Tibial nerve (tissue), 4 donors: ENCODE results near the gene FBXL2. TPM values are rescaled to one million over a fixed set of nuclear protein-coding genes. Genes with fewer than 3 reads are reported as not detected.

Experiments
- DNase-seq, 2 donors: peaks; one replicate each; pipeline ENCODE4 v3.0.0-alpha.2; 2019; ENCODE audit warnings: low spot score in 2 of 2
- H3K27ac ChIP-seq, 4 donors: fragments of 200-600 bp; sonication (generic) in 3 of 4; one replicate each; pipeline ENCODE4 v1.5.1; 2017 to 2019; ENCODE audit warnings: mild to moderate bottlenecking in 1 of 4
- H3K27me3 ChIP-seq, 2 donors: fragments of 200-600 bp; sonication (generic) in 1 of 2; one replicate each; pipeline versions ENCODE4 v1.5.1 to v1.6.0; 2017 to 2019
- H3K36me3 ChIP-seq, 3 donors: fragments of 200-600 bp; sonication (generic); one replicate each; pipeline ENCODE4 v1.5.1; 2018 to 2019
- H3K4me1 ChIP-seq, 4 donors: fragments of 200-600 bp; sonication (generic) in 3 of 4; one replicate each; pipeline ENCODE4 v1.5.1; 2017 to 2019
- H3K4me3 ChIP-seq, 4 donors: fragments of 200-600 bp; sonication (generic) in 3 of 4; one replicate each; pipeline ENCODE4 v1.5.1; 2017 to 2019; ENCODE audit warnings: mild to moderate bottlenecking in 1 of 4, moderate library complexity in 1 of 4
- H3K9me3 ChIP-seq, 4 donors: fragments of 200-600 bp; sonication (generic) in 3 of 4; one replicate each; pipeline ENCODE4 v1.5.1; 2017 to 2019
- EP300 ChIP-seq, 2 donors: sonication (generic); formaldehyde crosslinking; IDR thresholded peaks; one replicate each; pipeline ENCODE4 v1.6.1; 2017; ENCODE audit warnings: antibody characterized with exemption in 2 of 2, mild to moderate bottlenecking in 1 of 2
- POLR2A ChIP-seq, 2 donors: fragments of 450-650 bp; IDR thresholded peaks; one replicate each; pipeline ENCODE4 v1.6.1; 2017; ENCODE audit warnings: antibody characterized with exemption in 2 of 2, mild to moderate bottlenecking in 2 of 2, moderate library complexity in 2 of 2
- WGBS, 2 donors: methylation state at CpG; one replicate each; pipeline ENCODE4 v1.1.5; 2018; 5-methylcytosine and 5-hydroxymethylcytosine counted together
- total RNA-seq, 4 donors: library from RNA; depleted of rRNA; stranded (reverse); fragments of >200 nt; gene quantifications; one replicate each; pipeline ENCODE4 v1.1.0, GENCODE V29; 2016
- TF ChIP-seq, protein P1 (sequence below), 5 experiments: fragments of 200-600 bp in 3 of 5; fragments of 450-650 bp in 2 of 5; sonication (generic) in 3 of 5; IDR thresholded peaks; one replicate each; pipeline ENCODE4 v1.5.1; 2016 to 2019; ENCODE audit warnings: antibody characterized with exemption in 5 of 5, mild to moderate bottlenecking in 3 of 5, moderate library complexity in 2 of 5

The FBXL2 gene
- total RNA-seq, 4 donors from 2014 or later: 14.7 to 21.2 (median 17.2) TPM

DNA sequence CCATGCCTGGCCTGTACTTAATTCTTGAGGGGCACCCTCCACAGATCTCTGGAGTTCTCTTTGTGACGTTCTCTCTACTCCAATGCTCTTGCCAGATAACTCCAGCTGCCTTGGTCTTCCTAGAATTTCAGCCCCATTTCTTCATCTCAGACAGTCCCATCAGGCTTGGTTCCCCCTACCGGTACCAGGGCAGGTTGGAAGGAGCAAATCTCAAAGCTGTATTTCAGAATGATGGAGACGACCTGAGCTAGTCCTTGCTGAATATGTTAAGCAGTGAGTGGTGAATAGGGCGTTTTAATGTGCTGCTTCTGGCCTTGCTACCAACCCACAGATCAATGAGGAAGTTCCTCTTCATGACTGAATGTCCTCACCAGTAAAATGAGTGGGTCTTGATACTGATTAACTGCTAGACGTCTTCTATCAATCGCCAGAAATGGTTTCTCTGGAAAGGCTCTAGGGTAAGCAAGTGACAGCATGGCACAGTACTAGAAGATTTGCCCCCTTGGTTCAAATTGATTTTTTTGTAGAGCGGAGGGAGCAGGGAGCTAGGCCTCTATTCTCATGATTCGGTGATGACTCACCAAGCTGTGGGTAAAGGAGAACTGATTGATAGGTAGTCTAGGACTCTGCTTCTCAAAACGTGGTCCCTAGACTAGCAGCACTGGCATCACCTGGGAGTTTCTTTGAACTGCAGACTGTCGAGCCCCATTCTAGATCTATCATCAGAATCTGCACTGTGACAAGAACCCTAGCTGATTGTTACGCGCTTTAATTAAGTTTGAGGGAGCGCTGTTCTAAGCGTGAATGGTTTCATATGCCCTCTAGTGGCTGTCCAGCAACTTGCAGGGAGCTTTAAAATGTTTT is 95.2 kb downstream of the FBXL2 start:
- no peak overlapping the region for H3K4me3 ChIP-seq
- no peaks in the 10 kb centered on the region for H3K9me3 ChIP-seq
- DNase-seq: peak in 1 of 2 donors; percentile 56
- peaks cover 0 to 8% (median 0%) of the 10 kb centered on the region in 4 donors for H3K4me1 ChIP-seq
- H3K27me3 ChIP-seq: no peaks in the 10 kb centered on the region
- 57% methylated on average over 14 of the region's 14 CpGs for WGBS, 2 donors
- peaks cover 0 to 26% (median 0%) of the 10 kb centered on the region in 3 donors for H3K36me3 ChIP-seq
- TF ChIP-seq EP300 (IDR thresholded peaks at IDR 0.05) (no peak), POLR2A (IDR thresholded peaks at IDR 0.05) (no peak)
- TF ChIP-seq, protein P1, sequence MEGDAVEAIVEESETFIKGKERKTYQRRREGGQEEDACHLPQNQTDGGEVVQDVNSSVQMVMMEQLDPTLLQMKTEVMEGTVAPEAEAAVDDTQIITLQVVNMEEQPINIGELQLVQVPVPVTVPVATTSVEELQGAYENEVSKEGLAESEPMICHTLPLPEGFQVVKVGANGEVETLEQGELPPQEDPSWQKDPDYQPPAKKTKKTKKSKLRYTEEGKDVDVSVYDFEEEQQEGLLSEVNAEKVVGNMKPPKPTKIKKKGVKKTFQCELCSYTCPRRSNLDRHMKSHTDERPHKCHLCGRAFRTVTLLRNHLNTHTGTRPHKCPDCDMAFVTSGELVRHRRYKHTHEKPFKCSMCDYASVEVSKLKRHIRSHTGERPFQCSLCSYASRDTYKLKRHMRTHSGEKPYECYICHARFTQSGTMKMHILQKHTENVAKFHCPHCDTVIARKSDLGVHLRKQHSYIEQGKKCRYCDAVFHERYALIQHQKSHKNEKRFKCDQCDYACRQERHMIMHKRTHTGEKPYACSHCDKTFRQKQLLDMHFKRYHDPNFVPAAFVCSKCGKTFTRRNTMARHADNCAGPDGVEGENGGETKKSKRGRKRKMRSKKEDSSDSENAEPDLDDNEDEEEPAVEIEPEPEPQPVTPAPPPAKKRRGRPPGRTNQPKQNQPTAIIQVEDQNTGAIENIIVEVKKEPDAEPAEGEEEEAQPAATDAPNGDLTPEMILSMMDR (IDR thresholded peaks at IDR 0.05): peak; percentile 82 to 92 (median 87)
- no peak overlapping the region for H3K27ac ChIP-seq

DNA sequence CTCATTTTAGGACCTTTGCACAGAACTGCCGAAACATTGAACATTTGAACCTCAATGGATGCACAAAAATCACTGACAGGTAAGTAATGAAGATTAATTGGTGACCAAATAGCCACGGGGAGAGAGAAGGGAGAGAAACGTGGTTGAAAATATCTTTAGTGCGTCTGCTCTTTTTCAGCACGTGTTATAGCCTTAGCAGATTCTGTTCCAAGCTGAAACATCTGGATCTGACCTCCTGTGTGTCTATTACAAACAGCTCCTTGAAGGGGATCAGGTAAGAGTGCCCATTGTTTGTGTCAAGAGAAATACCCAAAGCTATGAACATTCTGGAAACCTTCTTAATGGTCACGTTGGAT is 95.8 kb downstream of the FBXL2 start:
- no peak for TF ChIP-seq POLR2A (IDR thresholded peaks at IDR 0.05)
- no peak for TF ChIP-seq EP300 (IDR thresholded peaks at IDR 0.05)
- TF ChIP-seq, protein P1 (IDR thresholded peaks at IDR 0.05): peak in 1 of 5 experiments; percentile 3
- Histone ChIP-seq H3K4me1 (peaks cover 0 to 8% (median 0%) of the 10 kb centered on the region in 4 donors), H3K9me3 (no peaks in the 10 kb centered on the region), H3K36me3 (peaks cover 0 to 32% (median 0%) of the 10 kb centered on the region in 3 donors), H3K27me3 (no peaks in the 10 kb centered on the region), H3K4me3 (no peak overlapping the region), H3K27ac (no peak overlapping the region)
- no peak for DNase-seq
- 48 to 58% methylated on average over 6 of the region's 6 CpGs for WGBS, 2 donors

DNA sequence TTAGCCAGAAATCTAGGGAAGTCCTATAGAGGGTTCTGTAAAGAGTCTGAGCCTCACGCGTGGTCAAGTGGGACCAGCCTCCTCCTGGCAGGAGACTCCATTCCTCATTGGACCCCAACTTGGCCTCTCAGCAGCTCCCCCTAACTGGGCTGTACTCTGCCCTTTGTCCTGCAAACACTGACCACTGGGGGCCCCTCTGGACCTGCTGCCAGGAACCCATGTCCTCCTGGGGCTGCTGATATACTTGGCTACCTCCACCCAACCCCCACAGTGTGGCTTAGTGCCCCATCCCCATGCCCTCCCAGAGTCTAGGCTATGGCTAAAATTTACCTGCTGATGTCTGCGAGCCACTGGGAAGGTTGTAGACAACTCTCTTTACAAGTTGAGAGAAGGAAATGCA is 100.2 kb downstream of the FBXL2 start:
- no peak for DNase-seq
- 81 to 88% methylated on average over 3 of the region's 3 CpGs for WGBS, 2 donors
- Histone ChIP-seq H3K36me3 (peaks cover 0 to 51% (median 0%) of the 10 kb centered on the region in 3 donors), H3K4me1 (peaks cover 0 to 6% (median 0%) of the 10 kb centered on the region in 4 donors), H3K9me3 (no peaks in the 10 kb centered on the region), H3K4me3 (no peak overlapping the region), H3K27me3 (no peaks in the 10 kb centered on the region), H3K27ac (no peak overlapping the region)
- TF ChIP-seq POLR2A (IDR thresholded peaks at IDR 0.05) (no peak), EP300 (IDR thresholded peaks at IDR 0.05) (no peak)
- TF ChIP-seq, protein P1 (IDR thresholded peaks at IDR 0.05): no peak

GRCh38 chr3:33377931-33378330 is 100.7 kb downstream of the FBXL2 start:
- Histone ChIP-seq H3K27me3 (no peaks in the 10 kb centered on the region), H3K27ac (no peak overlapping the region), H3K4me3 (no peak overlapping the region), H3K9me3 (no peaks in the 10 kb centered on the region), H3K36me3 (peaks cover 0 to 51% (median 0%) of the 10 kb centered on the region in 3 donors), H3K4me1 (peaks cover 0 to 2% (median 0%) of the 10 kb centered on the region in 4 donors)
- TF ChIP-seq, protein P1 (IDR thresholded peaks at IDR 0.05): no peak
- TF ChIP-seq POLR2A (IDR thresholded peaks at IDR 0.05) (no peak), EP300 (IDR thresholded peaks at IDR 0.05) (no peak)
- no peak for DNase-seq
- 85 to 87% methylated on average over 2 to 3 of the region's 3 CpGs for WGBS, 2 donors

DNA sequence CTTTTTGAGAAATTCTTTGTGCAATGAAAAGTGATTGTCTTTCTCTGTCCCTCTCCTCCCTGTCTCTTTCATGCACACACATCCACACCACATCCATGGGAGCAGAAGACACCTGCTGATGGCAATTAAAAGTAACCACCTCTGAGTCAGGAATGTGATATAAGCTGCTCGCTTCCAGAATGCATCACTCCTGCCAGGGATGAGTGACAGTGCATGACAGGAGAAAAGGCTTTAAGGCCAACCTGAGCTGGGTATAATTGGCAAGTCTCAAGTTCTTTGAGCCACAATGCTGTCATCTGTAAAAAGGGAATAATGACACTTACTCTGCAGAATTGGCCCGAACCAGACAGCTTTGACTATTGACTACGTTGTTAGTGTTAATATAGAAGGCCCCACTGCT is 103.4 kb downstream of the FBXL2 start:
- peaks cover 0 to 57% (median 0%) of the 10 kb centered on the region in 3 donors for H3K36me3 ChIP-seq
- 86 to 89% methylated on average over 3 of the region's 3 CpGs for WGBS, 2 donors
- no peaks in the 10 kb centered on the region for H3K9me3 ChIP-seq

More for the DNA sequence above, 103.4 kb downstream of the FBXL2 start:
- Histone ChIP-seq H3K27me3 (no peaks in the 10 kb centered on the region), H3K27ac (no peak overlapping the region), H3K4me1 (no peaks in the 10 kb centered on the region), H3K4me3 (no peak overlapping the region)
- TF ChIP-seq, protein P1 (IDR thresholded peaks at IDR 0.05): no peak
- DNase-seq: no peak
